ENCODE results near the gene SLC2A13. TPM values are rescaled to one million over a fixed set of nuclear protein-coding genes. Genes with fewer than 3 reads are reported as not detected.

The SLC2A13 gene
- total RNA-seq, 1 donor from 2014 or later: 15.8 TPM

GRCh38 chr12:39839072-39839471 is 266.8 kb downstream of the SLC2A13 start:
- no peak for DNase-seq (ENCODE audit: low spot score)
- no peak for TF ChIP-seq CTCF (IDR thresholded peaks at IDR 0.05; ENCODE audit: unreplicated experiment)
- Mint-ChIP-seq H3K4me3 (ENCODE audit: unreplicated experiment) (no peak overlapping the region), H3K4me1 (ENCODE audit: unreplicated experiment) (peaks cover 16% of the 10 kb centered on the region), H3K9me3 (ENCODE audit: unreplicated experiment) (no peaks in the 10 kb centered on the region), H3K27ac (ENCODE audit: unreplicated experiment) (no peak overlapping the region), H3K36me3 (ENCODE audit: low read depth, unreplicated experiment) (no peaks in the 10 kb centered on the region), H3K27me3 (ENCODE audit: unreplicated experiment) (peaks cover 2% of the 10 kb centered on the region)

GRCh38 chr12:39835517-39836489 is 270.1 kb downstream of the SLC2A13 start:
- H3K27me3 Mint-ChIP-seq (ENCODE audit: unreplicated experiment): peaks cover 2% of the 10 kb centered on the region

GRCh38 chr12:39831587-39832315 is 274.1 kb downstream of the SLC2A13 start:
- TF ChIP-seq CTCF (IDR thresholded peaks at IDR 0.05; ENCODE audit: unreplicated experiment): no peak
- no peak overlapping the region for H3K4me3 Mint-ChIP-seq (ENCODE audit: unreplicated experiment)
- no peaks in the 10 kb centered on the region for H3K9me3 Mint-ChIP-seq (ENCODE audit: unreplicated experiment)
- no peaks in the 10 kb centered on the region for H3K36me3 Mint-ChIP-seq (ENCODE audit: low read depth, unreplicated experiment)
- H3K27me3 Mint-ChIP-seq (ENCODE audit: unreplicated experiment): no peaks in the 10 kb centered on the region
- no peak for DNase-seq (ENCODE audit: low spot score)
- peaks cover 13% of the 10 kb centered on the region for H3K4me1 Mint-ChIP-seq (ENCODE audit: unreplicated experiment)
- H3K27ac Mint-ChIP-seq (ENCODE audit: unreplicated experiment): no peak overlapping the region

More at GRCh38 chr12:39835517-39836489, 270.1 kb downstream of the SLC2A13 start:
- no peak overlapping the region for H3K4me3 Mint-ChIP-seq (ENCODE audit: unreplicated experiment)
- H3K27ac Mint-ChIP-seq (ENCODE audit: unreplicated experiment): peak overlapping the region; percentile 86
- no peak for DNase-seq (ENCODE audit: low spot score)
- TF ChIP-seq CTCF (IDR thresholded peaks at IDR 0.05; ENCODE audit: unreplicated experiment): no peak
- no peaks in the 10 kb centered on the region for H3K9me3 Mint-ChIP-seq (ENCODE audit: unreplicated experiment)
- no peaks in the 10 kb centered on the region for H3K36me3 Mint-ChIP-seq (ENCODE audit: low read depth, unreplicated experiment)
- peaks cover 13% of the 10 kb centered on the region for H3K4me1 Mint-ChIP-seq (ENCODE audit: unreplicated experiment)

GRCh38 chr12:39830852-39831520 is 274.9 kb downstream of the SLC2A13 start:
- no peaks in the 10 kb centered on the region for H3K9me3 Mint-ChIP-seq (ENCODE audit: unreplicated experiment)

More at GRCh38 chr12:39830852-39831520, 274.9 kb downstream of the SLC2A13 start:
- DNase-seq (ENCODE audit: low spot score): no peak
- Mint-ChIP-seq H3K27me3 (ENCODE audit: unreplicated experiment) (no peaks in the 10 kb centered on the region), H3K36me3 (ENCODE audit: low read depth, unreplicated experiment) (no peaks in the 10 kb centered on the region), H3K4me3 (ENCODE audit: unreplicated experiment) (no peak overlapping the region), H3K4me1 (ENCODE audit: unreplicated experiment) (peaks cover 11% of the 10 kb centered on the region), H3K27ac (ENCODE audit: unreplicated experiment) (no peak overlapping the region)
- TF ChIP-seq CTCF (IDR thresholded peaks at IDR 0.05; ENCODE audit: unreplicated experiment): no peak

Measured in endothelial cell (in vitro differentiated cells).